Colonic mucosa (tissue), 4 donors: ENCODE data around the gene CTBP1. TPM values are rescaled to one million over a fixed set of nuclear protein-coding genes. Genes with fewer than 3 reads are reported as not detected.

Experiments
- DNase-seq: peaks from one replicate; pipeline ENCODE4 v3.0.0-alpha.2; 2020
- H3K27ac ChIP-seq: fragments of 200-600 bp; one replicate; pipeline ENCODE4 v1.8.0; 2021
- H3K27me3 ChIP-seq: fragments of 200-600 bp; one replicate; pipeline ENCODE4 v1.8.0; 2021
- H3K36me3 ChIP-seq: fragments of 200-600 bp; one replicate; pipeline ENCODE4 v1.8.0; 2021
- H3K4me1 ChIP-seq: fragments of 200-600 bp; one replicate; pipeline ENCODE4 v1.8.0; 2021; ENCODE audit warnings: mild to moderate bottlenecking
- H3K4me3 ChIP-seq: fragments of 200-600 bp; one replicate; pipeline ENCODE4 v1.8.0; 2021
- H3K9ac ChIP-seq, 2 donors: one replicate each; pipeline ENCODE4 v1.7.0; 2013; ENCODE audit warnings: control low read depth in 2 of 2, low read depth in 2 of 2, low read length in 2 of 2
- H3K9me3 ChIP-seq: fragments of 200-600 bp; one replicate; pipeline ENCODE4 v1.8.0; 2021
- intact Hi-C: fragments of 100-400 bp; cut with DNase I; formaldehyde crosslinking; loops from one replicate; pipeline ENCODE4 v1.14.1; 2022
- total RNA-seq, 2 donors: library from RNA; stranded (reverse); fragmentation: NEBNext Ultra II Directional in 1 of 2; extraction: Animal tissue kit (Norgen Biotek cat#: 25700) in 1 of 2; gene quantifications; one replicate each; pipeline ENCODE4 v1.2.1, GENCODE V29; 2021
- TF ChIP-seq, protein P1 (sequence below): fragments of 200-600 bp; IDR thresholded peaks from one replicate; pipeline ENCODE4 v1.8.0; 2022; ENCODE audit warnings: antibody characterized with exemption, mild to moderate bottlenecking
- donor health status: healthy.
- donor health status: DM: no; HTN: no; CAD: no.
- donor health status: DM: no; HTN: no; CAD: no.

Gene CTBP1
- total RNA-seq, 2 donors from 2014 or later = 137 to 200 TPM

DNA sequence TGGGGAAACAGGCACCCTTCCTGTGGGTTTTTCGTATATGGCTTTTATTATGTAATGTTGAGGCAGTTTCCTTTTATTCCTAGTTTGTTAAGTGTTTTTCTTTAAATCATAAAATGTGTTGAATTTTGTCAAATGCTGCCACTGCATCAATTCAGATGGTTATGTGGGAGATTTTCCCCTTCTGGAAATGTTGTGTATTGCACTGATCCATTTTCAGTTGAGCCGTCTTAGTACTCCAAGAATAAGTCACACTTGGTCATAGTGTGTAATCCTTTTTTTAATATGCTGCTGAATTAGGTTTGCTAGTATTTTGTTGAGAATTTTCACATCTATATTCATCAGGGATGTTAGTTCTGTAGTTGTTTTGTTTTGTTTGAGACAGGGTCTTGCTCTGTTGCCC lies 9.5 kb upstream of the CTBP1 start:
- no peaks in the 10 kb centered on the region for H3K36me3 ChIP-seq
- TF ChIP-seq, protein P1, sequence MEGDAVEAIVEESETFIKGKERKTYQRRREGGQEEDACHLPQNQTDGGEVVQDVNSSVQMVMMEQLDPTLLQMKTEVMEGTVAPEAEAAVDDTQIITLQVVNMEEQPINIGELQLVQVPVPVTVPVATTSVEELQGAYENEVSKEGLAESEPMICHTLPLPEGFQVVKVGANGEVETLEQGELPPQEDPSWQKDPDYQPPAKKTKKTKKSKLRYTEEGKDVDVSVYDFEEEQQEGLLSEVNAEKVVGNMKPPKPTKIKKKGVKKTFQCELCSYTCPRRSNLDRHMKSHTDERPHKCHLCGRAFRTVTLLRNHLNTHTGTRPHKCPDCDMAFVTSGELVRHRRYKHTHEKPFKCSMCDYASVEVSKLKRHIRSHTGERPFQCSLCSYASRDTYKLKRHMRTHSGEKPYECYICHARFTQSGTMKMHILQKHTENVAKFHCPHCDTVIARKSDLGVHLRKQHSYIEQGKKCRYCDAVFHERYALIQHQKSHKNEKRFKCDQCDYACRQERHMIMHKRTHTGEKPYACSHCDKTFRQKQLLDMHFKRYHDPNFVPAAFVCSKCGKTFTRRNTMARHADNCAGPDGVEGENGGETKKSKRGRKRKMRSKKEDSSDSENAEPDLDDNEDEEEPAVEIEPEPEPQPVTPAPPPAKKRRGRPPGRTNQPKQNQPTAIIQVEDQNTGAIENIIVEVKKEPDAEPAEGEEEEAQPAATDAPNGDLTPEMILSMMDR = no peak
- no peaks in the 10 kb centered on the region for H3K27me3 ChIP-seq
- H3K4me1 ChIP-seq = no peaks in the 10 kb centered on the region
- intact Hi-C loops = no loop called here
- DNase-seq = no peak
- no peak overlapping the region for H3K27ac ChIP-seq
- H3K9ac ChIP-seq = no peak overlapping the region
- H3K9me3 ChIP-seq = no peaks in the 10 kb centered on the region
- no peak overlapping the region for H3K4me3 ChIP-seq

DNA sequence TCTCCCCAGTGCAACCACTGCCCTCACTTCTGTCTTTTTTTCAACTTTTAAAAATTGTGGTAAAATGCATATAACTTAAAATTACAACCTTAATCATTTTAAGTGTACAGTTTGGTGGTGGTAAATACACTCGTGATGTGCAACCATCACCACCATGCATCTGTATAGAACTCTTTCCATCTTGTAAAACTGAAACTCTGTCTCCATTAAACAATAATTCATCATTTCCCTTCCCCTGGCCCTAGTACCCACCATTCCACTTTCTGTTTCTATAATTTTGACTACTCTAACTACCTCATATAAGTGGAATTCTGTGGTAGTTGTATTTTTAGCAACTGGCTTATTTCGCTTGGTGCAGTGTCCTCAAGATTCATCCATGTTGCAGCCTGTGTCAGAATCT lies 6.8 kb upstream of the CTBP1 start:
- no peaks in the 10 kb centered on the region for H3K4me1 ChIP-seq
- H3K36me3 ChIP-seq = no peaks in the 10 kb centered on the region
- H3K4me3 ChIP-seq = no peak overlapping the region
- no peaks in the 10 kb centered on the region for H3K9me3 ChIP-seq
- no peaks in the 10 kb centered on the region for H3K27me3 ChIP-seq
- intact Hi-C loops = no loop called here
- no peak for DNase-seq
- TF ChIP-seq, protein P1 = no peak
- no peak overlapping the region for H3K27ac ChIP-seq
- H3K9ac ChIP-seq = no peak overlapping the region

DNA sequence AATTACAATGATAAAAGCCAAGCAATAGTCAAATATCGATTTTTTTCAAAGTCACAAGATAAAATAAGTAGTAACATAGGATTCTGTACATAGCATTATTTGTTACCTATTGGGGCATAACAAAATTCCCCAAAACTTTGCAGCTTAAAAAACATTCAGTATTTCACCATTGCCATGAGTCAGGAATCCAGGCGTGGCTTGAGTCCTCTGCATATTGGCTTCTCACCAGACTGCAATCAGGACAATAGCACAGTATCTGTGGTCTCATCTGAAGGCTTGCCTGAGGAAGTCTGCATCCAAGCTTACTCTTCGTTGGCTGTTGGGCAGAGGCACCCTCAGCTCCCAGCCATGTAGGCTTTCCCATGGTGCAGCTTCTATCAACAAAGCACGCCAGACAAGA lies 6.2 kb upstream of the CTBP1 start:
- Histone ChIP-seq H3K27me3 (no peaks in the 10 kb centered on the region), H3K9ac (no peak overlapping the region), H3K36me3 (no peaks in the 10 kb centered on the region), H3K4me3 (no peak overlapping the region), H3K9me3 (no peaks in the 10 kb centered on the region), H3K27ac (no peak overlapping the region), H3K4me1 (peaks cover 4% of the 10 kb centered on the region)
- no peak for DNase-seq
- intact Hi-C loops = no loop called here
- TF ChIP-seq, protein P1 = no peak

DNA sequence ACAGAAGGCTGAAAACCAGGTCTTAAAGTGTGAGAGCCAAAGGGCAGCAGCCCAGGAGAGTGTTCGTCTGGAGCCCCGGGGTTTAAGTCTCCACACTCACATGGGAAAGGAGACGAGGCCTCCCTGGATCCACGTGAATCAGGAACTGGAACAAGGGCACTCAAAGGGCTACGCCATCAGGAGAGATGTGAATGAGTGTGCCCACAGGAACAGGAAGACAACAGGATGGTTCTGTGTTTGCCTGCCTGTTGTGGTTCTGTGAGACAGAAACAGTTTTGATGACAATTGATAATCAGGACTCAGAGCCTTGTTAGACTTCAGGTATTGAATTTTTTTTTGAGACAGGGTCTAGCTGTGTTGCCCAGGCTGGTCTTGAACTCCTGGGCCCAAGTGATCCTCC lies 4.9 kb upstream of the CTBP1 start:
- Histone ChIP-seq H3K4me1 (peaks cover 9% of the 10 kb centered on the region), H3K9me3 (no peaks in the 10 kb centered on the region), H3K9ac (no peak overlapping the region), H3K36me3 (no peaks in the 10 kb centered on the region), H3K27me3 (no peaks in the 10 kb centered on the region), H3K27ac (no peak overlapping the region), H3K4me3 (no peak overlapping the region)
- TF ChIP-seq, protein P1 = no peak
- intact Hi-C loops = loop anchor here (5.0 kb wide), 1 partner anchor 88 kb away; no protein-coding TSS in a partner anchor
- no peak for DNase-seq

DNA sequence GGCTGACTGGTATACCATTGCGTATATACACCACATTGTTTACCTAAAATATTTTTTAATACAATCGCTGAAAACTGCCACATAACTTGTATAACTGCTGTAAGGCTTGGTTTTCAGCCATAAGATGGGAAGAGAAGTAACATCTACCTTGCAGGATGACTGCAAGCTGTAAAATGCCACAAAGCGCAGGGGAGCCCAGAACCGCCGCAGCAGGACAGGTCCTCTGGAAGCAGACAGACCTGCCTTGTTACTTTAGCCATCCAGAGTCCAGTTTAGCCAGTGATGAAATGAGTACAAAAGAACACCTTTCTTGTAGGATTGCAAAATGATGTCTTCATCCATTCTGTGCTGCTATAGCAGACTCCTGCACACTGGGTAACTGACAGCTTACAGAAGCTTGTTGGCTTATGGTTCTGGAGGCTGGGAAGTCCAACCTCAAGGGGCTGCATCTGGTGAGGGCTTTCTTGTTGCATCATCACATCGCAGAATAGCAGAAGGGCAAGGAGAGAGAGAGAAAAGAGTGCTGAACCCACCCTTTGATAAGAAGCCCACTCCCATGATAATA lies 4.1 kb upstream of the CTBP1 start:
- TF ChIP-seq, protein P1 = no peak
- no peaks in the 10 kb centered on the region for H3K27me3 ChIP-seq
- peaks cover 9% of the 10 kb centered on the region for H3K4me1 ChIP-seq
- H3K27ac ChIP-seq = no peak overlapping the region
- no peak overlapping the region for H3K4me3 ChIP-seq
- H3K36me3 ChIP-seq = no peaks in the 10 kb centered on the region
- intact Hi-C loops = loop anchor here (5.0 kb wide), 1 partner anchor 89 kb away; no protein-coding TSS in a partner anchor
- H3K9me3 ChIP-seq = no peaks in the 10 kb centered on the region
- H3K9ac ChIP-seq = no peak overlapping the region
- DNase-seq = no peak
